ENCODE measurements around the gene PARP1.
"Not testable (repeated sequence)": the region's sequence is repeated elsewhere in the genome, so short reads cannot be mapped to it uniquely, and the experiment has no call there.

The PARP1 gene

GRCh38 chr1:226349081-226349480 is 58.8 kb downstream of the PARP1 start:
- no peak for DNase-seq

- no peak for DNase-seq
Measured at GRCh38 chr1:226344441-226345259, 63.2 kb downstream of the PARP1 start.

- no peak for DNase-seq
Measured at GRCh38 chr1:226342656-226343055, 65.2 kb downstream of the PARP1 start.

DNA sequence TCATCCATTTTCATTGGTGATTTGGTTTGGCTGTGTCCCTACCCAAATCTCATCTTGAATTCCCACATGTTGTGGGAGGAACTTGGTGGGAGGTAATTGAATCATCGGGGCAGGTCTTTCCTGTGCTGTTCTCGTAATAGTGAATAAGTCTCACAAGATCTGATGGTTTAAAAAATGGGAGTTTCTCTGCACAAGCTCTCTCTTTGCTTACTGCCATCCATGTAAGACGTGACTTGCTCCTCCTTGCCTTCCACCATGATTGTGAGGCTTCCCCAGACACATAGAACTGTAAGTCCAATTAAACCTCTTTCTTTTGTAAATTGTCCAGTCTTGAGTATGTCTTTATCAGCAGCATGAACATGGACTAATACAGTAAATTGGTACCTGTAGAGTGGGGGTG is 67.8 kb downstream of the PARP1 start:
- DNase-seq = not testable (repeated sequence)

GRCh38 chr1:226337276-226337875 is 70.5 kb downstream of the PARP1 start:
- no peak for DNase-seq

DNA sequence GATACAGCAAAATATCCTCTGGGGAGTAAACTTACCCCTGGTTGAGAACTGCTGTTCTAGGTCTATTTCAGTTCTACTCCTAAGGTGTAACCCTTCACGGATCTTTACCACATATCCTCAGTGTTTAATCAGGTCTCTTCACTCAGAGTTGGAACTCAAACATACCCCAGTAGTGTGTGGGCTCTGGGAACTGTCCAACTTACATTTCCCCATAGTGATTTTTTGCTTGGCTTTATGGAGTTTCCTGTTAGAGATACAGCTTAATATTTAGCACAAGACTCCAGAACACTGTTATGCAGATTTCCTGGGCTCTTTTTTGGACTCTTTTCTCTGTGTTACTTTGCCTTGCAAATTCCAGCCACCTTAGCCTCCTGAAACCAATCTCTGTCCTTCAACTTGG is 72.2 kb downstream of the PARP1 start:
- DNase-seq = no peak

- peak in 1 of 5 donors; percentile 27 for DNase-seq
Measured at GRCh38 chr1:226332947-226333346, 74.9 kb downstream of the PARP1 start.

DNA sequence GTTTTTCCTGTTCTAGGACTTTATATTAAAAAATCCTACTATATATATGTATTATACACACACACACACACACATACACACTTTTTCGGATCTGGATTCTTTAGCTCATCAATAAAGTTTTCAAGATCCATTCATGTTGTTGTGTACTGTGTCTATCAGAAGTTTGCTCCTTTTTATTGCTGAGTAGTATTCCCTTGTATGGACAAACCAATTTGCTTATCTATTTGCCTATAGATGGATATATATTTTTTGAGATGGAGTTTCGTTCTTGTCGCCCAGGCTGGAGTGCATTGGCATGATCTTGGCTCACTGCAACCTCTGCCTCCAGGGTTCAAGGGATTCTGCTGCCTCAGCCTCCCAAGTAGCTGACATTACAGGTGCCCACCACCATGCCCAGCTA is 78.7 kb downstream of the PARP1 start:
- no peak for DNase-seq

- DNase-seq = no peak
Measured at GRCh38 chr1:226327761-226328162, 80.1 kb downstream of the PARP1 start.

GRCh38 chr1:226325178-226325577 is 82.7 kb downstream of the PARP1 start:
- DNase-seq = no peak

DNA sequence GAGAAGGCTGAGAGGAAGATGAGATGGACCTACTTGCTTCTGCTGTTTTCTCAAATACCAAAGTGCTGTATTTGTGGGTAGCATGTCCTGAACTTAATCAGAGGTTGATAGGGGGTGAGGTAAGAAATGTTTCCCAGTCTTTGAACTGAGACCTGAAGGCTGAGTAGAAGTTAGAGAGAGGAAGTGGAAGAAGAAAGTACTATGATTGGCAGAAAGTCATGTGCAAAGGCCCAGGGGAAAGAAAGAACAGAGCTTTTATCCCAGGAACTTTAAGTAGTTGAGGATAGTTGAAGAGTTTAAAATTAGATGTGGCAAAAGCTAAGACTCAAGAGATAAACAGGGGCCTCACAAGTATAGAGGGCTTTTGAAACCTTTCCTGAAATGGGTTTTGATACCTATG is 83.4 kb downstream of the PARP1 start:
- DNase-seq = no peak

DNA sequence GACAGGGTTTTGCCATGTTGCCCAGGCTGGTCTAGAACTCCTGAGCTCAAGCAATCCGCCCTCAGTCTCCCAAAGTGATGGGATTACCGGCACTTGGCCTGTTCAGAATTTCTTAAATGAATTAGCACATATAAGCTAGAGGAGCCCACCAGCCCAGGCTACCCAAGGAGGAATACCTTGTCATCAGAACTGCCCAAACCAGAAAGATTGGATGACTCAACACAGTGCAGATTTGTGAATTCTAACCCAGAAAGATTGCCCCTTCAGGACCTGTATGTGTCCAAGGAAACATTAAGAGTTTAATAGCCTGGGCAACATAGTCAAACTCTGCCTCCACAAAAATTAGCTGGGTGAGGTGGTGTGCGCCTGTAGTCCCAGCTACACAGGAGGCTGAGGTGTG is 84.9 kb downstream of the PARP1 start:
- DNase-seq = no peak

DNA sequence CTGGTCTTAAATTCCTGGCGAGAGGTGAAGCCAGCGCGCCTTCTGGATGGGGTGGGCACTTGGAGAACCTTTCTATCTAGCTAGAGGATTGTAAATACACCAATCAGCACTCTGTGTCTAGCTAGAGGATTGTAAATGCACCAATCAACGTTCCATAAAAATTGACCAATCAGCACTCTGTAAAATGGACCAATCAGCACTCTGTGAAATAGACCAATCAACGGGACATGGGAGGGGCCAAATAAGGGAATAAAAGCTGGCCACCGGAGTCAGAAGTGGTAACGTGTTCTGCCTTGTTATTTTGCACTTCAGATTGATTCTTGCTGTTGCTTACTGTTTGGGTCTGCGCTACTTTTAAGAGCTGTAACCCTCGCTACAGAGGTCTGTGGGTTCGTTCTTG is 87.0 kb downstream of the PARP1 start:
- DNase-seq = no peak

- no peak for DNase-seq
Measured at GRCh38 chr1:226318471-226318870, 89.4 kb downstream of the PARP1 start.

DNA sequence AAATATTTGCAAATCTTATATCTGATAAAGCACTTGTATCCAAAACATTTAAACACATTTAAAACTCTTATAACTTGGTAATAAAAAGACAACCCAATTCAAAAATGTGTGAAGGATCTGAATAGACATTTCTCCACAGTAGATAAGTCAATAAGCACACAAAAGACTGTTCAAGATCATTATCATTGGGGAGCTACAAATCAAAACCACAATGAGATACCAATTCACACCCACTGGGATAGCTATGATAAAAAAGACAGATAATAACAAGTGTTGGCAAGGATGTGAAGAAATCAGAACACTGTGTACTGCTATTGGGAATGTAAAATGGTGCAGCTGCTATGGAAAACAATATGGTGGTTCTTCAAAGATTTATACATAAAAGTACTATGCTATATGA is 93.8 kb downstream of the PARP1 start:
- DNase-seq = no peak

GRCh38 chr1:226312065-226312464 is 95.8 kb downstream of the PARP1 start:
- DNase-seq = no peak

DNA sequence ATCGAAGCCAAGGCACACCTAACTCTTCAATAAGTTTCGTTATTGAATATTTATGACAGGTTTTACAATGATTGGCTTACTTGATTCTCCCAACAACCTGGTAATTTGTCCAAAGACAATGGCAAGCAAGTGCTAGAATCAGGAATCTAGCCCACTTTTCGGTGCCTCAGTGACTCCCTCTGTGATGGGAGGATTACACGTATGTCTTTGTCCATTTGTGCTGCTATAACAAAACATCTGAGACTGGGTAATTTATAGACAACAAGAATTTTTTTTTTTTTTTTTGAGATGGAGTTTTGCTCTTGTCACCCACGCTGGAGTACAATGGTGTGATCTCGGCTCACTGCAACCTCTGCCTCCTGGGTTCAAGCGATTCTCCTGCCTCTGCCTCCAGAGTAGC is 96.5 kb downstream of the PARP1 start:
- no peak for DNase-seq

All from T-helper 1 cell (primary cell).